Gastroesophageal sphincter (tissue), 4 donors: ENCODE results near the gene ZNF593. TPM values are rescaled to one million over a fixed set of nuclear protein-coding genes. Genes with fewer than 3 reads are reported as not detected.

Source experiments
- ATAC-seq: fragments of 150-250 bp; one replicate; pipeline ENCODE4 v1.9.1; 2016; ENCODE audit warnings: mild to moderate bottlenecking, moderate library complexity
- H3K27ac ChIP-seq, 4 donors: fragments of 200-600 bp; sonication (generic) in 3 of 4; 1 replicate in 3 of 4; 2 replicates in 1 of 4; pipeline ENCODE4 v1.5.1; 2016 to 2019
- H3K27me3 ChIP-seq: fragments of 200-600 bp; sonication (generic); one replicate; pipeline ENCODE4 v1.5.1; 2019
- H3K36me3 ChIP-seq, 2 donors: fragments of 200-600 bp; sonication (generic); one replicate each; pipeline ENCODE4 v1.5.1; 2019; ENCODE audit warnings: control low read depth in 1 of 2
- H3K4me1 ChIP-seq, 3 donors: fragments of 200-600 bp; sonication (generic); 1 replicate in 2 of 3; 2 replicates in 1 of 3; pipeline ENCODE4 v1.5.1; 2016 to 2019; ENCODE audit warnings: control low read depth in 2 of 3
- H3K4me3 ChIP-seq, 2 donors: fragments of 200-600 bp; sonication (generic); one replicate each; pipeline ENCODE4 v1.5.1; 2019; ENCODE audit warnings: mild to moderate bottlenecking in 1 of 2, moderate library complexity in 1 of 2
- H3K9me3 ChIP-seq, 3 donors: fragments of 200-600 bp; sonication (generic); one replicate each; pipeline ENCODE4 v1.5.1; 2017 to 2019; ENCODE audit warnings: control low read depth in 2 of 3
- EP300 ChIP-seq: sonication (generic); formaldehyde crosslinking; IDR thresholded peaks from one replicate; pipeline ENCODE4 v1.6.1; 2017; ENCODE audit warnings: antibody characterized with exemption, mild to moderate bottlenecking
- POLR2A ChIP-seq, 2 donors: fragments of 450-650 bp; IDR thresholded peaks; one replicate each; pipeline ENCODE4 v1.6.1; 2017; ENCODE audit warnings: antibody characterized with exemption in 2 of 2, mild to moderate bottlenecking in 2 of 2, moderate library complexity in 1 of 2
- POLR2AphosphoS5 ChIP-seq: sonication (generic); formaldehyde crosslinking; IDR thresholded peaks from one replicate; pipeline ENCODE4 v1.6.1; 2017; ENCODE audit warnings: antibody characterized with exemption
- WGBS, 2 donors: methylation state at CpG; one replicate each; pipeline ENCODE4 v1.1.5; 2018; ENCODE audit warnings: low coverage in 1 of 2; 5-methylcytosine and 5-hydroxymethylcytosine counted together
- total RNA-seq, 4 donors: library from RNA; depleted of rRNA; stranded (reverse); fragments of >200 nt; gene quantifications; one replicate each; pipeline ENCODE4 v1.1.0, GENCODE V29; 2016
- TF ChIP-seq, protein P1 (sequence below), 4 experiments: fragments of 200-600 bp in 2 of 4; fragments of 450-650 bp in 2 of 4; sonication (generic) in 1 of 4; IDR thresholded peaks; one replicate each; pipeline ENCODE4 v1.5.1; 2017 to 2019; ENCODE audit warnings: antibody characterized with exemption in 4 of 4, mild to moderate bottlenecking in 2 of 4, moderate library complexity in 2 of 4

The ZNF593 gene
- total RNA-seq, 4 donors from 2014 or later = 5.0 to 22.8 (median 16.6) TPM

DNA sequence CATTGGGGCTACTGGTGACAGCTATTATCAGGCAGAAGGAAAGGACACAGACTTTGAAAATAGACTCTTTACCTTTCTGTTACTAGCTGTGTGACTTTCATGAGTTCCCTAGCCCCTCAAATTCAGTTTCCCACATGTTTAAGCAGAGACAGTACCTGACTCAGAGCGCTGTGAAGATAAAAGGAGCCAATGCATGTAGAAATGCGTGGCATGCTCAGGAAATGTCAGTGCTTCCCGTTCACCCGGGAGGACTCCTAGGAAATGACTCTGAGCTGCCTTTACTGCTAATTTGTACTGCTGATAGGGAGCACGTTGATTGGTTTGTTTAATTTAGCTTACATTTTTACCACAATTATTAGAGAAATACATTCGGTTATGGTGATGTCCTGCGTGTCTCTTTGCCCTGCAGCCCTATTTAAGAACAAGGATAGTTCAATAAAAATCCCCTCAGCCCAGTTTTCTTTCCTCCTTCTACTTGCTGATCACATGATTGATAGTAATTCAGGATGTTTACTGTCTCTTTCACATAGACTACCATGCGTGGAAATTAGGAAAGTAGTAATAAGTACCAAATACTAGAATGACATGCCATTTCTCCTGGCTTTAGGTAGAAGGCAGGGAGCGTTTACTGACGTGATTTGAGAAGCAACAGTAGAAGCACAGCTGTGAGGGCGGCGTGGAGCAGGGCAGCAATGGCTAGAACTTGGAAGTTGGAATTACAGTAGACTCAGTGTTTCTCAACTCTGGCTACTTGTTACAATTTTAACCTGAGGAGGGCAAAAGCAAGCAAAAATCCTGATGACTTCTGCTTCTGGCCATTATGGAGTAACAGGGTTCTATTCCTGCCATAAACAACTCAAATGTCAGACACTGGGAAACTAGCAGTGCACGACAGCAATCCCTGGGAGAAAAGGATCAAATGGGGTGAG is 42.2 kb upstream of the ZNF593 start:
- no peak overlapping the region for H3K4me3 ChIP-seq
- H3K27me3 ChIP-seq = no peaks in the 10 kb centered on the region
- H3K36me3 ChIP-seq = peaks cover 0 to 4% of the 10 kb centered on the region in 2 donors
- no peaks in the 10 kb centered on the region for H3K9me3 ChIP-seq
- no peak for TF ChIP-seq EP300
- no peak for TF ChIP-seq POLR2AphosphoS5
- no peak for TF ChIP-seq POLR2A (IDR thresholded peaks at IDR 0.05)
- TF ChIP-seq, protein P1, sequence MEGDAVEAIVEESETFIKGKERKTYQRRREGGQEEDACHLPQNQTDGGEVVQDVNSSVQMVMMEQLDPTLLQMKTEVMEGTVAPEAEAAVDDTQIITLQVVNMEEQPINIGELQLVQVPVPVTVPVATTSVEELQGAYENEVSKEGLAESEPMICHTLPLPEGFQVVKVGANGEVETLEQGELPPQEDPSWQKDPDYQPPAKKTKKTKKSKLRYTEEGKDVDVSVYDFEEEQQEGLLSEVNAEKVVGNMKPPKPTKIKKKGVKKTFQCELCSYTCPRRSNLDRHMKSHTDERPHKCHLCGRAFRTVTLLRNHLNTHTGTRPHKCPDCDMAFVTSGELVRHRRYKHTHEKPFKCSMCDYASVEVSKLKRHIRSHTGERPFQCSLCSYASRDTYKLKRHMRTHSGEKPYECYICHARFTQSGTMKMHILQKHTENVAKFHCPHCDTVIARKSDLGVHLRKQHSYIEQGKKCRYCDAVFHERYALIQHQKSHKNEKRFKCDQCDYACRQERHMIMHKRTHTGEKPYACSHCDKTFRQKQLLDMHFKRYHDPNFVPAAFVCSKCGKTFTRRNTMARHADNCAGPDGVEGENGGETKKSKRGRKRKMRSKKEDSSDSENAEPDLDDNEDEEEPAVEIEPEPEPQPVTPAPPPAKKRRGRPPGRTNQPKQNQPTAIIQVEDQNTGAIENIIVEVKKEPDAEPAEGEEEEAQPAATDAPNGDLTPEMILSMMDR (IDR thresholded peaks at IDR 0.05) = no peak
- H3K27ac ChIP-seq = peak overlapping the region in 2 of 4 donors; percentile 6 to 25
- peaks cover 0 to 21% (median 0%) of the 10 kb centered on the region in 3 donors for H3K4me1 ChIP-seq
- no peak for ATAC-seq
- WGBS, 2 donors = 34 to 50% methylated on average over 11 to 13 of the region's 13 CpGs

DNA sequence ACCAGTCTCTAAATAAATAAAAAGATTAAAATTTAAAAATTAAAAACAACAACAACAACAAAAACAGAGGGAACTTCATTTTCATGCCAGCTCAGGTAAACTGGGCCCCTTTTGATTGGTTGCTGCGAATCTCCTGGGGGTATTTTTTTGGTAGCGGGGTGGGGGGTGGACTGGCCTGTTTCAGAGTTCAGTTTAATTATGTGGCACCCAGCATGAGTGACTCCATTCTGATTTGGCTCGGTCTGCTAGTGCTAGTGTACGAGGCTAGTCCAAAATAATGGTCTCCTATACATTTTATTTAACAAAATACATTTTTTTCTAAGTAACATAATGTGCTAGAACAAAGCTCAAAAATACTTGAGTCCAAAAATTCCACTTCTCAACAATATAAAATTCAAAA is 39.9 kb upstream of the ZNF593 start:
- Histone ChIP-seq H3K36me3 (no peaks in the 10 kb centered on the region), H3K4me3 (no peak overlapping the region), H3K27ac (no peak overlapping the region), H3K4me1 (peaks cover 0 to 4% (median 0%) of the 10 kb centered on the region in 3 donors), H3K9me3 (no peaks in the 10 kb centered on the region), H3K27me3 (no peaks in the 10 kb centered on the region)
- WGBS, 2 donors = 91 to 92% methylated on average over 3 to 4 of the region's 4 CpGs
- TF ChIP-seq EP300 (no peak), POLR2A (IDR thresholded peaks at IDR 0.05) (no peak), POLR2AphosphoS5 (no peak)
- TF ChIP-seq, protein P1 (IDR thresholded peaks at IDR 0.05) = no peak
- ATAC-seq = no peak

DNA sequence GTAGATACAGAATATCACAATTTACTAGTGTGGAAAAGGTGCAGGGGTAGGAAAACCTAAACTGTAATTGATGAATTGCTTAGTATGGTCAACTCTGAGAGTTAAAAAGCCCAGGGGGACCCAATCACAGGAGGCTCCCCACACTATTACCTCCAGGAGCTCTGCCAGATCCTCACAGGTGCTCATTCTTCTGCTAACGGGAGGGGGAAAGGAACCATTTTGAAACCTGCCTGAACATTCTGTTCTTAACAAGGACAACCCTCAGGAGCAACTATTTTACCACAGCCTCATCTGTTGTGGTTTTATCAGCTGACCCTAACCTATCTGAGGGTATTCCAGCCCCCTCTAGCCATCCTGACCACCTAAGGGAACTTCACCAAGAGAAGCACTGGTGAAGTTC is 39.0 kb upstream of the ZNF593 start:
- TF ChIP-seq, protein P1 (IDR thresholded peaks at IDR 0.05) = no peak
- no peak for TF ChIP-seq POLR2A (IDR thresholded peaks at IDR 0.05)
- WGBS, 2 donors = 43 to 60% methylated on average over 1 of the region's 1 CpG

DNA sequence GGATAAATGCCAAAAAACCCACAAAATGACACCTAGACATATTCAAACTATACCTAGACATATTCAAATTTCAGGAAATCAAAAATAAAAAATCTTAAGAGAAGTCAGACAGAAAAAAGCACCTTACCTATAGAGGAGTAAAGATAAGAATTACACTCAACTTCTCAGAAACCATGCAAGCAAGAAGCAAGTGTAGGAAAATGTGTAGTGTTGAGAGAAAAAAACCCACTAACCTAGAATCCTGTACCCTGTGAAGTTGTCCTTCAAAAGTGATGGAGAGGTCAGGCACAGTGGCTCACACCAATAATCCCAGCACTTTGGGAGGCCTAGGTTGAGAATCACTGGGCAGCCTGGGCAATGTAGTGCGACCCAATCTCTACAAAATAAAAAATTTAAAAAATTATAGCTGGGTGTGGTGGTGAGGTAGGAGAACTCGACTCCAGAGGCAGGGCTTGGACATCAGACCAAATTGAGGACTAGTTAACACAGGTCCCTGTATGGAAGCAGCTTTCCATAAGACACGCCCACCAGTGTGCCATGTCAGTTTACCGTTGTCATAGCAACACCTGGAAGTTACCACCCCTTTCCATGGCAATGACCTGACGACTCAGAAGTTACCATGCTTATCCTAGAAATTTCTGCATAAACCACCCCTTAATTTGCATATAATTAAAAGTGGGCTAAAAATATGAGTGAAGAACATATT is 37.4 kb upstream of the ZNF593 start:
- 64 to 81% methylated on average over 4 to 5 of the region's 5 CpGs for WGBS, 2 donors
- no peaks in the 10 kb centered on the region for H3K36me3 ChIP-seq
- H3K4me3 ChIP-seq = no peak overlapping the region
- H3K27me3 ChIP-seq = no peaks in the 10 kb centered on the region
- no peaks in the 10 kb centered on the region for H3K9me3 ChIP-seq
- TF ChIP-seq POLR2A (IDR thresholded peaks at IDR 0.05) = no peak
- no peak for TF ChIP-seq EP300
- TF ChIP-seq, protein P1 (IDR thresholded peaks at IDR 0.05) = no peak
- ATAC-seq = no peak
- no peak overlapping the region for H3K27ac ChIP-seq
- no peaks in the 10 kb centered on the region for H3K4me1 ChIP-seq

More for the DNA sequence above, 39.0 kb upstream of the ZNF593 start:
- ATAC-seq = no peak
- H3K36me3 ChIP-seq = no peaks in the 10 kb centered on the region
- H3K4me3 ChIP-seq = no peak overlapping the region
- no peaks in the 10 kb centered on the region for H3K4me1 ChIP-seq
- no peak overlapping the region for H3K27ac ChIP-seq
- H3K9me3 ChIP-seq = no peaks in the 10 kb centered on the region
- no peaks in the 10 kb centered on the region for H3K27me3 ChIP-seq
